ENCODE measurements around the gene GXYLT2. TPM values are rescaled to one million over a fixed set of nuclear protein-coding genes. Genes with fewer than 3 reads are reported as not detected.

GXYLT2 gene
- total RNA-seq, 3 donors from 2014 or later (not counting 1 experiment from before 2014, with no cell fraction given): not detected

GRCh38 chr3:73021301-73021835, 133.5 kb downstream of the GXYLT2 start:
- no peak overlapping the region for H3K4me3 Mint-ChIP-seq
- no peaks in the 10 kb centered on the region for H3K36me3 ChIP-seq (ENCODE audit: control insufficient read depth, insufficient read depth, low read length)
- DNase-seq (no peak), ATAC-seq (no peak)
- H3K4me3 ChIP-seq (ENCODE audit: low read length): no peak overlapping the region
- 100% methylated on average over 2 of the region's 4 CpGs for WGBS (ENCODE audit: insufficient coverage)
- no peaks in the 10 kb centered on the region for H3K9me3 Mint-ChIP-seq
- H3K36me3 Mint-ChIP-seq: no peaks in the 10 kb centered on the region
- H3K27me3 ChIP-seq (ENCODE audit: control insufficient read depth, insufficient read depth, low read length): no peaks in the 10 kb centered on the region
- peak overlapping the region; percentile 14 to 67 for H3K27ac Mint-ChIP-seq
- TF ChIP-seq, protein P1, sequence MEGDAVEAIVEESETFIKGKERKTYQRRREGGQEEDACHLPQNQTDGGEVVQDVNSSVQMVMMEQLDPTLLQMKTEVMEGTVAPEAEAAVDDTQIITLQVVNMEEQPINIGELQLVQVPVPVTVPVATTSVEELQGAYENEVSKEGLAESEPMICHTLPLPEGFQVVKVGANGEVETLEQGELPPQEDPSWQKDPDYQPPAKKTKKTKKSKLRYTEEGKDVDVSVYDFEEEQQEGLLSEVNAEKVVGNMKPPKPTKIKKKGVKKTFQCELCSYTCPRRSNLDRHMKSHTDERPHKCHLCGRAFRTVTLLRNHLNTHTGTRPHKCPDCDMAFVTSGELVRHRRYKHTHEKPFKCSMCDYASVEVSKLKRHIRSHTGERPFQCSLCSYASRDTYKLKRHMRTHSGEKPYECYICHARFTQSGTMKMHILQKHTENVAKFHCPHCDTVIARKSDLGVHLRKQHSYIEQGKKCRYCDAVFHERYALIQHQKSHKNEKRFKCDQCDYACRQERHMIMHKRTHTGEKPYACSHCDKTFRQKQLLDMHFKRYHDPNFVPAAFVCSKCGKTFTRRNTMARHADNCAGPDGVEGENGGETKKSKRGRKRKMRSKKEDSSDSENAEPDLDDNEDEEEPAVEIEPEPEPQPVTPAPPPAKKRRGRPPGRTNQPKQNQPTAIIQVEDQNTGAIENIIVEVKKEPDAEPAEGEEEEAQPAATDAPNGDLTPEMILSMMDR (IDR thresholded peaks at IDR 0.05): no peak
- no peaks in the 10 kb centered on the region for H3K27me3 Mint-ChIP-seq (ENCODE audit: low read depth in 2 of 2)
- H3K27ac ChIP-seq (ENCODE audit: low read length): no peak overlapping the region
- peaks cover 53 to 68% of the 10 kb centered on the region in 2 donors for H3K4me1 Mint-ChIP-seq
- H3K9me3 ChIP-seq (ENCODE audit: control insufficient read depth, insufficient read depth, low read length): no peaks in the 10 kb centered on the region
- intact Hi-C loops (cut with micrococcal nuclease): no loop called here
- H3K4me1 ChIP-seq (ENCODE audit: control insufficient read depth, insufficient read depth, low read length): peaks cover 21% of the 10 kb centered on the region

DNA sequence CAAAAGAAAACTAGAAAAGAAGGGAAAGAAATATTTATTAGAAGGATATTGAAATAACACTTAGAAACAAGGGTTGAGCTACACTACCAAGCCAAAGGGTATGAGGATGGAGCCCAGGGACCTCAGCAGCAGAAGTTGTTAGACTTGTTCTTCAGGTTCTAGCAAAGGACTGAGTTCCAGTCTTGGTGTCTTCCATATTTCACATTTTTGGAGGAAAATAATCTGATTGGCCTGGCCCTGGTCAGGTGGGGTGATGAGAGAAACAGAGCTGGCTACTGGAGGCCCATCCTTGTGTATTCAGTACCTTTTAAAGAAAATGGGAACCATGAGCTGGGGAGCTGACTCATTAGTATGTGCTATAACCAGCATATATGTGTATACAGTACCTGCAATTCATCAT, 137.0 kb downstream of the GXYLT2 start:
- no peaks in the 10 kb centered on the region for H3K27me3 ChIP-seq (ENCODE audit: control insufficient read depth, insufficient read depth, low read length)
- peaks cover 23% of the 10 kb centered on the region for H3K4me1 ChIP-seq (ENCODE audit: control insufficient read depth, insufficient read depth, low read length)
- H3K36me3 Mint-ChIP-seq: no peaks in the 10 kb centered on the region
- H3K36me3 ChIP-seq (ENCODE audit: control insufficient read depth, insufficient read depth, low read length): no peaks in the 10 kb centered on the region
- H3K27ac ChIP-seq (ENCODE audit: low read length): no peak overlapping the region
- TF ChIP-seq, protein P1 (IDR thresholded peaks at IDR 0.05): no peak
- H3K9me3 ChIP-seq (ENCODE audit: control insufficient read depth, insufficient read depth, low read length): no peaks in the 10 kb centered on the region
- H3K4me1 Mint-ChIP-seq: peaks cover 40 to 60% of the 10 kb centered on the region in 2 donors
- no peak overlapping the region for H3K27ac Mint-ChIP-seq
- ATAC-seq: no peak
- H3K4me3 ChIP-seq (ENCODE audit: low read length): no peak overlapping the region
- no peaks in the 10 kb centered on the region for H3K27me3 Mint-ChIP-seq (ENCODE audit: low read depth in 2 of 2)
- intact Hi-C loops (cut with micrococcal nuclease): no loop called here
- no peak overlapping the region for H3K4me3 Mint-ChIP-seq
- H3K9me3 Mint-ChIP-seq: no peaks in the 10 kb centered on the region
- DNase-seq: no peak

DNA sequence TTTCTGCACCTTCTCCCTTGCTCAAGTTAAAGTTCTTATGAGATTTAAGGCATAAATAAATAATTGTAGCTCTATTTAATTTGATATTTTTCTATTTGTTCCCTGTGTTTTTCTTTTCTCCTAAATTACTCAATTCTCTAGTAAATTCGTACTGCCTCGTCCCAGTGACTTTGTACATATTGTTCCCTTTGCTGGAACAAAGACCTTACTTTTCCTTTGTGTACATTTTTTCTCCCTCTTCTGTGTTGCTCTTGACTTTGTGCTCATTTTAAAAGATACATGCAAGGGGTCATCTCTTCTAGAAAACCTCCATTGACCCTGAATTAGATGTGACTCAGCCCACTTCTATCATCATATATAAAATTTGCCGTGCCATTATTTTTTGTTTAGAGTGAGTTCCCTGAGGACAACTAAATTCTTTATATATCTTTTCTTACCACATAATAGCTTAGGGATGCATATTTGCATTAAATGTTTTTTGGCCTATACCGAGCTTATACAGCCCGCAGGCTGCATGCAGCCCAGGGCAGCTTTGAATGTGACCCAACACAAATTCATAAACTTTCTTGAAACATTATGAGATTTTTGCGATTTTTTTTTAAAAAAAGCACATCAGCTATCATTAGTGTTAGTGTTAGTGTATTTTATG, 138.4 kb downstream of the GXYLT2 start:
- Mint-ChIP-seq H3K27ac (peak overlapping the region in 1 of 2 donors; percentile 1), H3K27me3 (ENCODE audit: low read depth in 2 of 2) (no peaks in the 10 kb centered on the region)
- no peak overlapping the region for H3K4me3 ChIP-seq (ENCODE audit: low read length)

More for the DNA sequence above, 138.4 kb downstream of the GXYLT2 start:
- Histone ChIP-seq H3K9me3 (ENCODE audit: control insufficient read depth, insufficient read depth, low read length) (no peaks in the 10 kb centered on the region), H3K36me3 (ENCODE audit: control insufficient read depth, insufficient read depth, low read length) (no peaks in the 10 kb centered on the region), H3K27me3 (ENCODE audit: control insufficient read depth, insufficient read depth, low read length) (no peaks in the 10 kb centered on the region), H3K4me1 (ENCODE audit: control insufficient read depth, insufficient read depth, low read length) (peaks cover 19% of the 10 kb centered on the region), H3K27ac (ENCODE audit: low read length) (no peak overlapping the region)
- intact Hi-C loops (cut with micrococcal nuclease): no loop called here
- DNase-seq (no peak), ATAC-seq (no peak)
- H3K9me3 Mint-ChIP-seq: no peaks in the 10 kb centered on the region
- H3K4me1 Mint-ChIP-seq: peaks cover 37 to 61% of the 10 kb centered on the region in 2 donors
- H3K36me3 Mint-ChIP-seq: no peaks in the 10 kb centered on the region
- no peak overlapping the region for H3K4me3 Mint-ChIP-seq
- 97% methylated on average over 5 of the region's 6 CpGs for WGBS (ENCODE audit: insufficient coverage)
- TF ChIP-seq, protein P1 (IDR thresholded peaks at IDR 0.05): no peak

Other genes with a start within 250 kb of the GXYLT2 start
- gene SHQ1, start 39.6 kb upstream of the GXYLT2 start, total RNA-seq: 10 to 100 TPM; 16.3 to 36.7 (median 35.9) TPM
- 10 to 100 TPM; 50.4 to 72.8 (median 60.1) TPM for gene PPP4R2, start 108.8 kb downstream of the GXYLT2 start, total RNA-seq
- 10 to 100 TPM in 2 of 3 donors, 1 to 10 TPM in 1; 8.9 to 11.2 (median 11.0) TPM for gene EBLN2, start 173.6 kb downstream of the GXYLT2 start, total RNA-seq